ENCODE results near the gene ENTPD3.

- TF ChIP-seq CTCF (IDR thresholded peaks at IDR 0.05) (no peak), POLR2A (IDR thresholded peaks at IDR 0.05) (no peak)
These were observed 74.2 kb downstream of the ENTPD3 start for GRCh38 chr3:40461161-40461560.
